Right lobe of liver (tissue), 4 donors: ENCODE measurements around the gene LRRC63.

Experiments used
- POLR2A ChIP-seq: fragments of 450-650 bp; IDR thresholded peaks from one replicate; pipeline ENCODE4 v1.6.1; 2017; ENCODE audit warnings: antibody characterized with exemption, mild to moderate bottlenecking
- TF ChIP-seq, protein P1 (sequence below), 4 donors: fragments of 200-600 bp in 3 of 4; fragments of 450-650 bp in 1 of 4; IDR thresholded peaks; one replicate each; pipeline versions ENCODE4 v1.5.1 to v1.8.0; 2016 to 2022; ENCODE audit warnings: antibody characterized with exemption in 4 of 4, mild to moderate bottlenecking in 2 of 4
- donor health status: DM: no; HTN: no; CAD: no.
- donor health status: DM: no; HTN: no; CAD: no.
- donor health status: DM: no; HTN: yes; CAD: no.

DNA sequence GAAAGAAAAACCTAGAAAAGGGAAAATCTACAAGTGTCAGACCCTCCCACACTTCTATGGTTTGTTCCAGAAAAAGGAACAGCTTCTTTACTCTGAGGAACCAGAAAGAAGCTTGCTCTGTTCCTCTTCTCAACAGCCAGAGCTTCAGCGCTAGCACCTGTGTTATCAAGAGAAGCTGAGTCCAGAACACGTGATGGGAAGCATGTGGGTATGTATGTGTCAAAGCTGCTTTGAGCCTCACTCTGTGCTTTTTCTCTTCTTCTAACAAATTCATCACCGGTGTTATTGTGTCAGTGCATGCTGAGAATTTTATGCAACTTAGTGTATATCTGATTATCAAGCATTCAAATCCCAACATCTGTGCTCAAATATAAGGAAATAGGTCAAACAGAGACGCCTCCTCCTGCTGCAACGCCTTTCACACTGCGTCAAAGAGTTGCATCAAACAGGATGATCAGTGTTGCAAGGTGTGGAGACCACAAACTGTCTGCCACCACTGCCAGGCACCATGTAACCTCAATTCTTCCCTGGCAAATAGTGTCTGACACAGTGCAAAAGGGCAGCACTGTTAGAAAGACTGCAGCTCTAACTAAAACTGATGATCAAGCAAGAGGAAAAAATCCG, 83.9 kb downstream of the LRRC63 start:
- TF ChIP-seq, protein P1, sequence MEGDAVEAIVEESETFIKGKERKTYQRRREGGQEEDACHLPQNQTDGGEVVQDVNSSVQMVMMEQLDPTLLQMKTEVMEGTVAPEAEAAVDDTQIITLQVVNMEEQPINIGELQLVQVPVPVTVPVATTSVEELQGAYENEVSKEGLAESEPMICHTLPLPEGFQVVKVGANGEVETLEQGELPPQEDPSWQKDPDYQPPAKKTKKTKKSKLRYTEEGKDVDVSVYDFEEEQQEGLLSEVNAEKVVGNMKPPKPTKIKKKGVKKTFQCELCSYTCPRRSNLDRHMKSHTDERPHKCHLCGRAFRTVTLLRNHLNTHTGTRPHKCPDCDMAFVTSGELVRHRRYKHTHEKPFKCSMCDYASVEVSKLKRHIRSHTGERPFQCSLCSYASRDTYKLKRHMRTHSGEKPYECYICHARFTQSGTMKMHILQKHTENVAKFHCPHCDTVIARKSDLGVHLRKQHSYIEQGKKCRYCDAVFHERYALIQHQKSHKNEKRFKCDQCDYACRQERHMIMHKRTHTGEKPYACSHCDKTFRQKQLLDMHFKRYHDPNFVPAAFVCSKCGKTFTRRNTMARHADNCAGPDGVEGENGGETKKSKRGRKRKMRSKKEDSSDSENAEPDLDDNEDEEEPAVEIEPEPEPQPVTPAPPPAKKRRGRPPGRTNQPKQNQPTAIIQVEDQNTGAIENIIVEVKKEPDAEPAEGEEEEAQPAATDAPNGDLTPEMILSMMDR (IDR thresholded peaks at IDR 0.05): no peak
- peak; percentile 66 for TF ChIP-seq POLR2A
